Adrenal gland (tissue), 5 donors: ENCODE results near the gene IQCE.
"Not testable (repeated sequence)": the region's sequence is repeated elsewhere in the genome, so short reads cannot be mapped to it uniquely, and the experiment has no call there.

Experiments
- POLR2A ChIP-seq, 2 donors: fragments of 450-650 bp; IDR thresholded peaks; one replicate each; pipeline ENCODE4 v1.6.1; 2017; ENCODE audit warnings: antibody characterized with exemption in 2 of 2, mild to moderate bottlenecking in 2 of 2, moderate library complexity in 1 of 2
- TF ChIP-seq, protein P1 (sequence below), 6 experiments: fragments of 450-650 bp in 4 of 6; fragments of 200-600 bp in 2 of 6; sonication (generic) in 1 of 6; IDR thresholded peaks; 1 replicate in 5 of 6; 2 replicates in 1 of 6; pipeline versions ENCODE4 v1.5.1 to v1.8.0; 2016 to 2021; ENCODE audit warnings: antibody characterized with exemption in 6 of 6, mild to moderate bottlenecking in 2 of 6, moderate library complexity in 1 of 6
- donor health status: DM: no; HTN: no; CAD: no.

DNA sequence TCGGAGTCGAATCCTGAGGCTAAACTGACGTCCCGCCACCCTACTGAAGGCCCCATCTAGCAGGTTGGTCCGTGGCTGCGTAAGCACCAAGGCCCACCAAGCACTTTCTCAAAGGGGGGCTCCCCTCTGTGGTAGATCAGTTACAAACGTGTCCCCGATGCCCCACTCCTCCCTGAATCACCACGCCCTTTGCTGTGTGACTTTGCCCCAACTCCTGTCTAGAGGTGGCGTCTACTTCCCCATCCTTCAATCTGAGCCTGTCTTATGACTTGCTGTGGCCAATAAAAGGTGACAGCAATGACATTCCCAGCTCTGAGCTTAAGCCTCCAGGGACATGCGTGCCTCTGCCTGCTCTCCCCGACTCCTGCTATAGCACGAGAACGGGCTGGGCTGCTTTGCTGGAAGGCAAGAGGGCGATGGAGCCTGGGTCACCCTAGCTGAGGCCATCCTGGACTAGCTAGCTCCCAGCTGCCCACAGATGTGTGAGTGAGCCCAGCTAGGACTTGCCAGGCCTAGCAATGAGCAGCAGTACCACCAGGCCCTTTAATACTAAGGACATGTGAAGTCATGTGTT is 26.5 kb upstream of the IQCE start:
- TF ChIP-seq, protein P1, sequence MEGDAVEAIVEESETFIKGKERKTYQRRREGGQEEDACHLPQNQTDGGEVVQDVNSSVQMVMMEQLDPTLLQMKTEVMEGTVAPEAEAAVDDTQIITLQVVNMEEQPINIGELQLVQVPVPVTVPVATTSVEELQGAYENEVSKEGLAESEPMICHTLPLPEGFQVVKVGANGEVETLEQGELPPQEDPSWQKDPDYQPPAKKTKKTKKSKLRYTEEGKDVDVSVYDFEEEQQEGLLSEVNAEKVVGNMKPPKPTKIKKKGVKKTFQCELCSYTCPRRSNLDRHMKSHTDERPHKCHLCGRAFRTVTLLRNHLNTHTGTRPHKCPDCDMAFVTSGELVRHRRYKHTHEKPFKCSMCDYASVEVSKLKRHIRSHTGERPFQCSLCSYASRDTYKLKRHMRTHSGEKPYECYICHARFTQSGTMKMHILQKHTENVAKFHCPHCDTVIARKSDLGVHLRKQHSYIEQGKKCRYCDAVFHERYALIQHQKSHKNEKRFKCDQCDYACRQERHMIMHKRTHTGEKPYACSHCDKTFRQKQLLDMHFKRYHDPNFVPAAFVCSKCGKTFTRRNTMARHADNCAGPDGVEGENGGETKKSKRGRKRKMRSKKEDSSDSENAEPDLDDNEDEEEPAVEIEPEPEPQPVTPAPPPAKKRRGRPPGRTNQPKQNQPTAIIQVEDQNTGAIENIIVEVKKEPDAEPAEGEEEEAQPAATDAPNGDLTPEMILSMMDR (IDR thresholded peaks at IDR 0.05) = not testable (repeated sequence)
- TF ChIP-seq POLR2A (IDR thresholded peaks at IDR 0.05) = not testable (repeated sequence)
